T-cell (primary cell): ENCODE data around the gene ZFX. TPM values are rescaled to one million over a fixed set of nuclear protein-coding genes. Genes with fewer than 3 reads are reported as not detected.

Source experiments
- ATAC-seq, 4 experiments: fragments of 200-7000 bp in 3 of 4; fragments of 150-1000 bp in 1 of 4; cut with Tn5 transposase; replicated peaks in 1 of 4; 1 replicate in 3 of 4; 2 replicates in 1 of 4; pipeline ENCODE4 v1.10.0; 2021; ENCODE audit warnings: moderate library complexity in 3 of 4, mild to moderate bottlenecking in 2 of 4, moderate number of reproducible peaks in 1 of 4
- CTCF ChIA-PET, 2 donors: fragments of 300-600 bp; sonication (Branson Sonifier 250); formaldehyde crosslinking; loops; one replicate each; lab custom pipeline; 2022; ENCODE audit warnings: antibody characterized with exemption in 2 of 2; lab: Charles Lee
- POLR2A ChIA-PET, 2 donors: fragments of 300-600 bp; sonication (Branson Sonifier 250); formaldehyde crosslinking; loops; one replicate each; lab custom pipeline; 2022; ENCODE audit warnings: antibody characterized with exemption in 2 of 2; lab: Charles Lee
- DNase-seq, 35 experiments: peaks; one replicate each; pipeline versions ENCODE4 v3.0.0 to v3.0.0-alpha.2; 2013 to 2023
- H3K27ac ChIP-seq: one replicate; pipeline ENCODE4 v1.5.1; 2013; ENCODE audit warnings: low read length
- H3K27me3 ChIP-seq, 2 experiments: replicated peaks in 1 of 2; 1 replicate in 1 of 2; 2 replicates in 1 of 2; pipeline versions ENCODE4 v1.6.1 to v1.7.0; 2013; ENCODE audit warnings: low read length in 1 of 2, mixed read lengths in 1 of 2; ENCODE audit not compliant: control insufficient read depth in 2 of 2, insufficient read depth in 2 of 2; ENCODE audit errors: extremely low read depth in 1 of 2
- H3K36me3 ChIP-seq, 2 donors: 1 replicate in 1 of 2; 2 replicates in 1 of 2; pipeline versions ENCODE4 v1.6.1 to v1.7.0; 2013; ENCODE audit warnings: low read length in 1 of 2; ENCODE audit not compliant: control insufficient read depth in 2 of 2, insufficient read depth in 1 of 2; ENCODE audit errors: extremely low read depth in 1 of 2
- H3K4me1 ChIP-seq, 2 experiments: 1 replicate in 1 of 2; 2 replicates in 1 of 2; pipeline versions ENCODE4 v1.6.1 to v1.7.0; 2013; ENCODE audit warnings: low read length in 2 of 2, mixed read lengths in 1 of 2; ENCODE audit not compliant: insufficient read depth in 2 of 2, control insufficient read depth in 1 of 2; ENCODE audit errors: extremely low read depth in 1 of 2
- H3K4me3 ChIP-seq, 2 donors: 1 replicate in 1 of 2; 2 replicates in 1 of 2; pipeline versions ENCODE4 v1.5.1 to v1.7.0; 2013; ENCODE audit warnings: mild to moderate bottlenecking in 2 of 2, low read length in 1 of 2, moderate library complexity in 1 of 2; ENCODE audit not compliant: control insufficient read depth in 1 of 2; ENCODE audit errors: extremely low read depth in 1 of 2
- H3K9me3 ChIP-seq: 2 replicates; pipeline ENCODE4 v1.7.0; 2013
- H3K27ac Mint-ChIP-seq, 2 donors: one replicate each; pipeline ENCODE4 v1.8.0; 2020 to 2021; ENCODE audit warnings: mild to moderate bottlenecking in 2 of 2, mixed read lengths in 2 of 2
- H3K27me3 Mint-ChIP-seq, 2 donors: one replicate each; pipeline ENCODE4 v1.8.0; 2021 to 2022; ENCODE audit warnings: mixed read lengths in 2 of 2
- H3K36me3 Mint-ChIP-seq: one replicate; pipeline ENCODE4 v1.8.0; 2021; ENCODE audit warnings: mixed read lengths
- H3K4me1 Mint-ChIP-seq, 3 donors: one replicate each; pipeline ENCODE4 v1.8.0; 2020 to 2022; ENCODE audit warnings: mixed read lengths in 3 of 3, mild to moderate bottlenecking in 1 of 3
- H3K4me3 Mint-ChIP-seq, 3 donors: one replicate each; pipeline ENCODE4 v1.8.0; 2020 to 2022; ENCODE audit warnings: mild to moderate bottlenecking in 3 of 3, mixed read lengths in 3 of 3, moderate library complexity in 3 of 3
- H3K9me3 Mint-ChIP-seq, 3 donors: one replicate each; pipeline ENCODE4 v1.8.0; 2020 to 2022; ENCODE audit warnings: mixed read lengths in 3 of 3
- WGBS: methylation state at CpG from one replicate; pipeline ENCODE4 v1.1.5; 2013; ENCODE audit warnings: missing lambda C conversion rate; ENCODE audit not compliant: insufficient coverage; 5-methylcytosine and 5-hydroxymethylcytosine counted together
- total RNA-seq, 35 experiments: library from RNA in 6 of 35; stranded (reverse) in 6 of 35; fragments of 120-200 nt in 1 of 35; gene quantifications; one replicate each; pipeline versions ENCODE4 v1.2.1 to v1.2.4 and lab custom pipeline; 2013 to 2026

ZFX gene
- total RNA-seq, 5 donors from 2014 or later (not counting 1 experiment from before 2014, with no cell fraction given) = 52.5 to 95.3 (median 66.5) TPM

DNA sequence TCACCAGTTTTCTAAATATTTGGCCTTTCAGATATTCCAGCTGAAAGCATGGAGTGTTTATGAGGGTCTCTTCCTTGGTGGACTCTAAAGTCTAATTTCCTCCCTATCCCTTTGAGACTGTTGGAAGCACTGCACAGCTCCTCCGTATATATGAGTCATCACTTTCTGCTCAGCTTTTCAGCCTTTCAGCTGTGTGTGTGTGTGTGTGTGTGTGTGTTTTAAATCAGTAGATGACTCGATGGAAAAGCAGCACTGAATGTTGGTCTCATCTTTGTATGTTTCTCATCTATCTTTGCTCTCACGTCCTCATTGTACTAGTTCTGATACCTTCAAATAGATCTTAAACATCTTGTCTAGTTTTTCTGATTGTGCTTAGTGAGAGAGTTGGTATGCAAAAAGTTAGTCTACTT lies 81.6 kb downstream of the ZFX start:
- peaks cover 0 to 4% (median 0%) of the 10 kb centered on the region in 3 donors for H3K9me3 Mint-ChIP-seq
- peaks cover 0 to 4% of the 10 kb centered on the region in 2 donors for H3K27me3 Mint-ChIP-seq
- peaks cover 0 to 2% (median 0%) of the 10 kb centered on the region in 3 donors for H3K4me1 Mint-ChIP-seq
- no peak for ATAC-seq
- Histone ChIP-seq H3K4me3 (no peak overlapping the region), H3K36me3 (no peaks in the 10 kb centered on the region), H3K27ac (no peak overlapping the region), H3K27me3 (no peaks in the 10 kb centered on the region), H3K9me3 (no peaks in the 10 kb centered on the region), H3K4me1 (no peaks in the 10 kb centered on the region)
- no CpG with 5 or more reads among the region's 3 CpGs for WGBS
- no peak overlapping the region for H3K4me3 Mint-ChIP-seq
- no peak overlapping the region for H3K27ac Mint-ChIP-seq
- CTCF ChIA-PET = no interaction called here
- DNase-seq = no peak
- POLR2A ChIA-PET = no interaction called here
- H3K36me3 Mint-ChIP-seq = no peaks in the 10 kb centered on the region

DNA sequence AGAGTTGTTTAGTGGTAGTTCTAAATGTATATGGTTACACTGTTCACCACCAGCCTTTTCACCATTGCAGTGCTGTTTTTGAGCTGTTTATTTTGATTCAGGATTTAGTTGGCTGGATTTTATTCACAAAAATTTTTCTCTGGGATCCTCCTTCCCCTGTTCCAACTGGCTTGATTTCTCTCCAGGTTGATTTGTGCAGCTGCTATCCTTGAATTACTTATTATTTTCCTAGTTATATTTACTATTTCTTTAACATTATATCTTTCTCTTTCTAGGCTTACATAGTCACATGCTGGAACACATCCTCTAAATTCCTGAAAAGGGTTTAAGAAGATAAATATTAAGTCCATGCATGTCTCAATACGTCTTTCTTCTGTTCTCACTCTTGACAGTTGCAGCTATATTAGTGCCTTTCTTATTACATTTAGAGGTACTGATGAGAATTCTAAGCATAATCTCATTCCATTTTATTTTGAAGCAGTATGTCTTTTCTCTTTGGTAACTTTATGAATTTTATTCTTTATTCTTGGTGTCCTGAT lies 82.2 kb downstream of the ZFX start:
- no peaks in the 10 kb centered on the region for H3K36me3 ChIP-seq
- ChIA-PET CTCF (no interaction called here), POLR2A (no interaction called here)
- Mint-ChIP-seq H3K27ac (no peak overlapping the region), H3K9me3 (peaks cover 0 to 4% (median 0%) of the 10 kb centered on the region in 3 donors), H3K4me3 (no peak overlapping the region), H3K27me3 (peaks cover 0 to 4% of the 10 kb centered on the region in 2 donors), H3K36me3 (no peaks in the 10 kb centered on the region), H3K4me1 (peaks cover 0 to 2% (median 0%) of the 10 kb centered on the region in 3 donors)
- H3K9me3 ChIP-seq = no peaks in the 10 kb centered on the region
- H3K27me3 ChIP-seq = no peaks in the 10 kb centered on the region
- WGBS = no CpG with 5 or more reads among the region's 1 CpG
- no peak for ATAC-seq
- no peak overlapping the region for H3K4me3 ChIP-seq
- no peaks in the 10 kb centered on the region for H3K4me1 ChIP-seq
- H3K27ac ChIP-seq = no peak overlapping the region
- no peak for DNase-seq

DNA sequence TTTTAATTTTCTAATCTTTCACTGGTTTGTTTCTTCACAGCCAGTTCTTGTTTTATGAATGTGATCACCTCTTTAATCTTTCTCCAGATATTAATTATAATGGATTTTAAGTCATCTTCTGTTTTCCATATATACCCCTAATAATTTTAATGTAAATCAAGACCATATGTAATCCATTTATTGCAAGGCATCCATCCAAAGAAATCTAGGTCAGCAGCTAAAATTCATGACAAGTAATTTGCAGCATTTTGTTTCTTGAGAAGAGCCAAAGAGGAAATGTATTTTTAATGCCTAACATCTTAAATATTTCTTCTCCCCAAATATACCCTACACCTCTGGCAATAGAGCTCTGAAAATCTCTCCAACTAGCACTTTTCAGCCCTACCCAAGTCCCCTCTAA lies 83.3 kb downstream of the ZFX start:
- ChIA-PET CTCF (interaction anchor here in 1 of 2 donors (0.8 kb wide), 1 partner anchor 331 kb away, joined by 4 read pairs; no protein-coding TSS in a partner anchor), POLR2A (interaction anchor here in 1 of 2 donors (0.5 kb wide), 1 partner anchor 166 kb away, joined by 3 read pairs; no protein-coding TSS in a partner anchor)
- H3K27me3 Mint-ChIP-seq = peaks cover 0 to 5% of the 10 kb centered on the region in 2 donors
- Histone ChIP-seq H3K27ac (no peak overlapping the region), H3K27me3 (no peaks in the 10 kb centered on the region), H3K4me1 (no peaks in the 10 kb centered on the region), H3K4me3 (no peak overlapping the region), H3K9me3 (no peaks in the 10 kb centered on the region), H3K36me3 (no peaks in the 10 kb centered on the region)
- peaks cover 0 to 2% (median 0%) of the 10 kb centered on the region in 3 donors for H3K4me1 Mint-ChIP-seq
- H3K9me3 Mint-ChIP-seq = peaks cover 0 to 1% (median 0%) of the 10 kb centered on the region in 3 donors
- H3K27ac Mint-ChIP-seq = no peak overlapping the region
- H3K4me3 Mint-ChIP-seq = no peak overlapping the region
- no peak for ATAC-seq
- DNase-seq = no peak
- no peaks in the 10 kb centered on the region for H3K36me3 Mint-ChIP-seq

DNA sequence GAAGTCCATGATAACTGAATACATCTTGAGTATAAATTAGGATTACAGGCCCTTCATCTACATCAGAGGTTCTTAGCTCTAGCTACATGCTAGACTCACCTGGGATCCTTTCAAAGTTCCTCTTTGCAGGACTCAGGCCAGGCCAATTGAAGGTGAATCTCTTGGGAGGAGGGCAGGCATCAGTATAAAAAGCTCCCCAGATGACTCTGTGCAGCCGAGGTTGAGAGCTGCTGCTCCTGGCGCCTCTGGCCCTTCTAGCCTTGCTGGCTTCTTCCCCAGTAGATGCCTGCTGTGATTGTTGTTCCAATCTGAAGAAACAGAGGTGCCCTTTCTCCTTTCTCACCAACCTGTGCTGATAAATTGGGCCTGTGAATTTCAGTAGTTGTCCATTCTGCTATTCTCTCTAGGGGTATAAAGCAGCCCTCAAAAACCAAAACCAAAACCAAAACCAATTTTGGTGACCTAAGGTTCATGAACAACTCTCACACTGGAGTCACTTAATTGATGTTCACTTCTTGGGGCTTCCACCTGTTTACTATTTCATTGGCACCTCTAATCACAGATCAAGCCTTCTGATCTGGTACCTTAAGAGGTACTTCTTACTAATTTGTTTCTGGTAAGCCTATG lies 85.7 kb downstream of the ZFX start:
- WGBS = no CpG with 5 or more reads among the region's 2 CpGs
- peaks cover 3 to 16% of the 10 kb centered on the region in 2 donors for H3K27me3 Mint-ChIP-seq
- Histone ChIP-seq H3K4me1 (no peaks in the 10 kb centered on the region), H3K4me3 (no peak overlapping the region), H3K27ac (no peak overlapping the region), H3K9me3 (no peaks in the 10 kb centered on the region), H3K27me3 (no peaks in the 10 kb centered on the region), H3K36me3 (no peaks in the 10 kb centered on the region)
- H3K9me3 Mint-ChIP-seq = no peaks in the 10 kb centered on the region
- H3K4me3 Mint-ChIP-seq = no peak overlapping the region
- ChIA-PET POLR2A (no interaction called here), CTCF (no interaction called here)
- ATAC-seq (no peak), DNase-seq (no peak)
- H3K36me3 Mint-ChIP-seq = no peaks in the 10 kb centered on the region
- H3K4me1 Mint-ChIP-seq = peaks cover 0 to 2% (median 0%) of the 10 kb centered on the region in 3 donors
- no peak overlapping the region for H3K27ac Mint-ChIP-seq

DNA sequence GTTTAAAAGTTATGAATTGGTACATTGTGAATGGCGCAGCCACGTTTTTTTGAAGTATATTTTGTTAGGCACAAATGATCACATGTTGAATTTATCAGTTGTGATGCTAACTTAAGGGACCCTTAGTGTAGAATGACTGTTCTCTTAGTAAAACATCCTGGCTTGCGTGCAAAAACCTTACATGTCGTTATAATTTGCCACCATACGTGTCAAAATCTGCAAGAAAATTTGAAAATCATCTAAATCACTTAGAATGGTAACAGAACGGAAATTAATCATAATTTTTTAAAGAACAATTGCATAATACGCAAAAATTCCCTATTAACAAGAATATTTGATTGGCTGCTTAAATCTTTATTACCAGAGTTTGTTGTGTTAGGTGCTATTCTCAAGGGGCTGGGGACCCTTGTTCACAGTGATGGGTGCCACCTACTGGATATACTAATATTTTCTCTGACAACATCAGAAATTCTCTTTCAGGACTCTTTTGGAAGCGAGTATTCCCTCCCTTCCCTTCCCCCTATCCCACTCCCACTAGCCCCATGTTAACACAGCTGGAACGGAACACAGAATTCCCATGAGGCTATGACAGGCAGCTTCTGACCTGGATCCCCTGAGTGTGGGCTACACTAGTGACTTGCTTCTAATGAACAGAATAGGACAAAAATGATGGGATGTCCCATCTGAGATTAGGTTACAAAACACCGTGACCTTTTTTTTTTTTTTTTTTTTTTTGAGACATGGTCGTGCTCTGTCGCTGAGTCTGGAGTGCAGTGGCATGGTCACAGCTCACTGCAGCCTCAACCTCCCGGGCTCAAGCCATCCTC lies 92.5 kb downstream of the ZFX start:
- DNase-seq (peak in 2 of 35 experiments; percentile 6 to 49), ATAC-seq (peak in 1 of 4 experiments; percentile 35)
- CTCF ChIA-PET = interaction anchor here (0.5 to 0.9 kb wide), 6 partner anchors 37 to 548 kb away, joined by 4 to 12 read pairs (median 5); no protein-coding TSS in a partner anchor
- Mint-ChIP-seq H3K9me3 (no peaks in the 10 kb centered on the region), H3K4me3 (no peak overlapping the region), H3K4me1 (no peaks in the 10 kb centered on the region), H3K27me3 (peaks cover 3 to 15% of the 10 kb centered on the region in 2 donors), H3K27ac (no peak overlapping the region), H3K36me3 (no peaks in the 10 kb centered on the region)
- no peaks in the 10 kb centered on the region for H3K4me1 ChIP-seq
- no peaks in the 10 kb centered on the region for H3K9me3 ChIP-seq
- no peak overlapping the region for H3K4me3 ChIP-seq
- POLR2A ChIA-PET = interaction anchor here in 1 of 2 donors (0.7 kb wide), 1 partner anchor 180 kb away, joined by 8 read pairs; no protein-coding TSS in a partner anchor
- WGBS = no CpG with 5 or more reads among the region's 13 CpGs
- H3K27me3 ChIP-seq = no peaks in the 10 kb centered on the region
- no peak overlapping the region for H3K27ac ChIP-seq
- no peaks in the 10 kb centered on the region for H3K36me3 ChIP-seq

DNA sequence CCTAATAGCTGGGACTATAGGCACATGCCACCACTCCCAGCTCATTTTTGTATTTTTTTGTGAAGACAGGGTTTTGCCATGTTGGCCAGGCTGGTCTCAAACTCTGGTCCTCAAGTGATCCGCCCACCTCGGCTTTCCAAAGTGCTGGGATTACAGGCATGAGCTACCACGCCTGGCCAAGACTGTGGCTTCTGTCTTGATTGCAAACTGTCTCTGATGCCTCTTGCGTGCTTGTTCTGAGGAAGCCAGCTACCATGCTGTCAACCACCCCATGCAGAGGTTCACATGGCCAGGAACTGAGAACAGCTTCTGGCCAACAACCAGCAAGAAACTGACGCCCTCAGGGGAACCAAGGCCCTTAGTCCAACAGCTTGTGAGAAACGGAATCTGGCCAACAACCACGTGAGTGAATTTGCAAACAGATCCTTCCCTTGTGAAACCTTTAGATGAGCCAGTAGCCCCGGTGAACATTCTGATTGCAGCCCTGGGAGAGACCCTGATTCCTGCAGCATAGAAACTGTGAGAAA lies 93.2 kb downstream of the ZFX start:
- Mint-ChIP-seq H3K4me3 (no peak overlapping the region), H3K27ac (no peak overlapping the region), H3K36me3 (no peaks in the 10 kb centered on the region), H3K9me3 (no peaks in the 10 kb centered on the region), H3K4me1 (no peaks in the 10 kb centered on the region), H3K27me3 (peaks cover 3 to 14% of the 10 kb centered on the region in 2 donors)
- POLR2A ChIA-PET = no interaction called here
- Histone ChIP-seq H3K27ac (no peak overlapping the region), H3K36me3 (no peaks in the 10 kb centered on the region), H3K27me3 (no peaks in the 10 kb centered on the region), H3K4me1 (no peaks in the 10 kb centered on the region), H3K4me3 (no peak overlapping the region), H3K9me3 (no peaks in the 10 kb centered on the region)
- no peak for DNase-seq
- ATAC-seq = no peak
- 56% methylated on average over 6 of the region's 8 CpGs for WGBS
- CTCF ChIA-PET = interaction anchor here (0.7 to 0.9 kb wide), 5 partner anchors 37 to 189 kb away, joined by 3 to 12 read pairs (median 5); no protein-coding TSS in a partner anchor
